SK-N-SH (cell line): ENCODE results near the gene MMP28. TPM values are rescaled to one million over a fixed set of nuclear protein-coding genes. Genes with fewer than 3 reads are reported as not detected.
A peak's percentile ranks its signal among the peaks of the same experiment; 100 is the strongest.

Experiments
- CTCF ChIA-PET: fragments of 300-600, 350-600 bp; formaldehyde crosslinking; extraction: SDS; loops from one replicate; lab custom pipeline; 2021; lab: Yijun Ruan, JAX
- POLR2A ChIA-PET: fragments of 350-600 bp; sonication (Branson Sonifier 250); formaldehyde crosslinking; extraction: SDS; loops from one replicate; lab custom pipeline; 2020; ENCODE audit warnings: antibody characterized with exemption, inconsistent platforms; lab: Yijun Ruan, JAX
- DNase-seq: peaks from one replicate; pipeline ENCODE4 v3.0.0; 2012
- H2AFZ ChIP-seq: fragments of 200-600 bp; sonication (generic); 2 replicates; pipeline ENCODE4 v1.8.1; 2016; ENCODE audit warnings: antibody characterized with exemption, mild to moderate bottlenecking, low read depth
- H3F3A ChIP-seq: fragments of 200-600 bp; sonication (generic); replicated peaks from 2 replicates; pipeline ENCODE3; 2016; ENCODE audit warnings: antibody characterized with exemption, mild to moderate bottlenecking; ENCODE audit not compliant: insufficient read depth
- H3K27ac ChIP-seq, 2 experiments: fragments of 200-500 bp in 1 of 2; fragments of 200-600 bp in 1 of 2; sonication (Bioruptor generic) in 1 of 2; sonication (generic), shearing (Covaris generic) in 1 of 2; 2 replicates each; pipeline versions ENCODE4 v1.5.1 to v1.6.1; 2014 to 2016; ENCODE audit warnings: low read depth in 2 of 2, inconsistent platforms in 1 of 2, low read length in 1 of 2, mild to moderate bottlenecking in 1 of 2, mixed read lengths in 1 of 2
- H3K27me3 ChIP-seq: fragments of 200-600 bp; sonication (generic), shearing (Covaris generic); 2 replicates; pipeline ENCODE4 v1.6.1; 2016; ENCODE audit warnings: mixed run types; ENCODE audit not compliant: insufficient read depth
- H3K36me3 ChIP-seq, 2 experiments: fragments of 200-500 bp in 1 of 2; fragments of 200-600 bp in 1 of 2; sonication (Bioruptor generic) in 1 of 2; sonication (generic) in 1 of 2; replicated peaks in 1 of 2; 2 replicates each; pipeline versions ENCODE3 to v1.5.1; 2014 to 2016; ENCODE audit warnings: low read length in 1 of 2, mild to moderate bottlenecking in 1 of 2; ENCODE audit not compliant: insufficient read depth in 2 of 2, control insufficient read depth in 1 of 2
- H3K4me1 ChIP-seq, 2 experiments: fragments of 200-500 bp in 1 of 2; fragments of 200-600 bp in 1 of 2; sonication (Bioruptor generic) in 1 of 2; sonication (generic), shearing (Covaris generic) in 1 of 2; 2 replicates each; pipeline versions ENCODE4 v1.5.1 to v1.6.1; 2014 to 2016; ENCODE audit warnings: low read depth in 1 of 2, low read length in 1 of 2, mixed run types in 1 of 2; ENCODE audit not compliant: insufficient read depth in 2 of 2, control insufficient read depth in 1 of 2
- H3K4me2 ChIP-seq: fragments of 200-600 bp; sonication (generic), shearing (Covaris generic); 2 replicates; pipeline ENCODE4 v1.6.1; 2017; ENCODE audit warnings: mixed run types
- H3K4me3 ChIP-seq, 2 experiments: fragments of 200-500 bp in 1 of 2; fragments of 200-600 bp in 1 of 2; sonication (Bioruptor generic) in 1 of 2; sonication (generic), shearing (Covaris generic) in 1 of 2; 2 replicates each; pipeline versions ENCODE4 v1.5.1 to v1.8.1; 2014 to 2016; ENCODE audit warnings: low read depth in 2 of 2, inconsistent platforms in 1 of 2, low read length in 1 of 2, mild to moderate bottlenecking in 1 of 2, mixed read lengths in 1 of 2, moderate library complexity in 1 of 2
- H3K79me2 ChIP-seq: fragments of 200-600 bp; sonication (generic); 2 replicates; pipeline ENCODE4 v1.8.1; 2017; ENCODE audit warnings: mild to moderate bottlenecking; ENCODE audit not compliant: insufficient read depth
- H3K9ac ChIP-seq: fragments of 200-600 bp; sonication (generic); 2 replicates; pipeline ENCODE4 v1.6.1; 2017; ENCODE audit warnings: mixed run types
- H3K9me2 ChIP-seq: fragments of 200-600 bp; sonication (generic); 2 replicates; pipeline ENCODE4 v1.6.1; 2017; ENCODE audit warnings: mixed run types
- H3K9me3 ChIP-seq: fragments of 200-600 bp; sonication (generic); 2 replicates; pipeline ENCODE4 v1.6.1; 2017; ENCODE audit warnings: mixed run types, mild to moderate bottlenecking, moderate library complexity
- H4K20me1 ChIP-seq: fragments of 200-600 bp; sonication (generic); 2 replicates; pipeline ENCODE4 v1.6.1; 2017; ENCODE audit warnings: mild to moderate bottlenecking, mixed run types; ENCODE audit not compliant: insufficient read depth
- ELF1 ChIP-seq: IDR thresholded peaks from 2 replicates; pipeline ENCODE4 v1.4.0; 2012
- NFIC ChIP-seq: IDR thresholded peaks from 2 replicates; pipeline ENCODE4 v1.4.0; 2012; ENCODE audit warnings: borderline replicate concordance
- RAD21 ChIP-seq: IDR thresholded peaks from 2 replicates; pipeline ENCODE4 v1.6.1; 2012; ENCODE audit warnings: mild to moderate bottlenecking, low read length
- RFX5 ChIP-seq: IDR thresholded peaks from 2 replicates; pipeline ENCODE4 v1.6.1; 2012; ENCODE audit warnings: mild to moderate bottlenecking, improper control_type of control experiment, low read length
- SMC3 ChIP-seq: IDR thresholded peaks from 2 replicates; pipeline ENCODE4 v1.6.1; 2012; ENCODE audit warnings: low read depth, low read length, improper control_type of control experiment
- TCF12 ChIP-seq: IDR thresholded peaks from 2 replicates; pipeline ENCODE4 v1.4.0; 2012
- WGBS: methylation state at CpG from one replicate; pipeline ENCODE4 v1.1.6; 2017; ENCODE audit warnings: low lambda C conversion rate; 5-methylcytosine and 5-hydroxymethylcytosine counted together
- polyA plus RNA-seq, 3 experiments: library from polyadenylated mRNA; depleted of rRNA; stranded (reverse); fragments of >200 nt; gene quantifications; 2 replicates each; pipeline ENCODE4 v1.2.3, GENCODE V29; 2012
- TF ChIP-seq, protein P1 (sequence below): IDR thresholded peaks from 2 replicates; pipeline ENCODE4 v1.4.0; 2012; ENCODE audit warnings: low read depth
- TF ChIP-seq, protein P2 (sequence below): fragments of 200-600 bp; sonication (generic); IDR thresholded peaks from 2 replicates; pipeline ENCODE4 v1.6.1; 2017; ENCODE audit warnings: antibody characterized with exemption, mild to moderate bottlenecking, moderate library complexity

The MMP28 gene
- polyA plus RNA-seq, 1 of the 3 experiments (the other 2 are of a cell fraction) = 0.33 TPM

DNA sequence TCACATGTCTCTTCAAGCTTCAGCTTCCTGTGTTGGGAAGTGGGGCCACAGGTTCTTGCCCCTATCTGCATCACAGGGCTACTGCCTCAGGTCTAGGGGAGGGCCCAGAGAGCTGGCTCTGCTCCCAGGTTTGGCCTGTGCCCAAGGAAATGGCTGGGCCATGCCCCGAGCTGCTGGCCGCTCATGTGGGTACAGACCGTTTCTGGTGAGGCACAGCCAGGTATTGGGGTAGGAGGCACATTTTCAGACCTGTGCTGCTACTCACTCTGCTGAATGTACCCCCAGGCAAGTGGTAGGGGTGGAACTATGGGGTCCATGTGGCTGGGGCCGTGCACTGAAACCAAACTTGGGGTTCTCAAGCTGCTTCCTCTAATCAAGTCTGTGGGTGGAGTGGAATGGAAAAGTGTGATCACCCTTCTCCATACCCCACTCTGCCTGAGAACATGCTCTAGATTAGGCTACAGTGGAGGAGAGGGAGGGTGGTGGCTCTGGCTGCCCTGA, 47.0 kb downstream of the MMP28 start:
- no peaks in the 10 kb centered on the region for H4K20me1 ChIP-seq
- no peaks in the 10 kb centered on the region for H3K9me2 ChIP-seq
- WGBS = 35% methylated on average over 4 of the region's 4 CpGs
- no peaks in the 10 kb centered on the region for H3K9me3 ChIP-seq
- H3K9ac ChIP-seq = no peak overlapping the region
- H3K79me2 ChIP-seq = no peaks in the 10 kb centered on the region
- H3K27me3 ChIP-seq = peaks cover 11% of the 10 kb centered on the region
- POLR2A ChIA-PET = interaction anchor here (0.5 to 1.4 kb wide), 2 partner anchors 41 to 135 kb away, joined by 5 to 7 read pairs; no protein-coding TSS in a partner anchor
- no peak overlapping the region for H2AFZ ChIP-seq
- TF ChIP-seq, protein P1, sequence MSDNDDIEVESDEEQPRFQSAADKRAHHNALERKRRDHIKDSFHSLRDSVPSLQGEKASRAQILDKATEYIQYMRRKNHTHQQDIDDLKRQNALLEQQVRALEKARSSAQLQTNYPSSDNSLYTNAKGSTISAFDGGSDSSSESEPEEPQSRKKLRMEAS = no peak
- TF ChIP-seq TCF12 (no peak), RAD21 (no peak), NFIC (0 out of 2 replicates have a peak, but pooled peaks have one; percentile 24)
- no peak overlapping the region for H3K4me2 ChIP-seq
- H3K4me3 ChIP-seq = no peak overlapping the region
- no peak overlapping the region for H3K27ac ChIP-seq
- H3K4me1 ChIP-seq = peaks cover 0 to 21% of the 10 kb centered on the region in 2 experiments; a peak in 1 of 4 replicates
- no peaks in the 10 kb centered on the region for H3K36me3 ChIP-seq
- CTCF ChIA-PET = interaction anchor here (0.8 to 10.4 kb wide), 36 partner anchors 9 to 437 kb away, joined by 3 to 275 read pairs (median 11); partner anchors contain the start of genes C17orf50, PEX12, RASL10B and SLFN14
- peak; percentile 54 for DNase-seq
- H3F3A ChIP-seq = no peaks in the 10 kb centered on the region

DNA sequence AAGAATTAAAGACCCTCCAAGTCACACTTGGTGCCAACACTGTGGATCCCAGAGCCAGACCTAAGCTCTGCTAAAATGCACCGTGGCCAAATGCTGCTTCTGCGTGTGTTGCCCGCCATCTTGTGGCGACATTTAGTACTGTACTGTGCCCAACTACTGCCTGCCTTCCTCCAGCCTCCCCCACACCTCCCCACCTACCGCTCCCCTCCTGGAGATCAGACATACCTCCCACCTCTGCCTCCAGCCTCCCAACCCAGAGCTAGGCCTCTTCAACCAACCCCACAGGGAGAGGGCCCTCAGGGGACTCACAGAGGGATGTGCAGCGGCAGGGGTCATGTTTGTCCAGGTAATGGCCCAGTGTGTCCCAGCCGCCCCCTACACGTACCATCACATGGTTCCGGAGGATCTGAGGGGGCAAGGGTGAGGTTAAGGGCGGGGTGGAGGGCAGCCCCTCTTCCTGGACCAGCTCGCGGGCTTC, 47.9 kb downstream of the MMP28 start:
- no peak for TF ChIP-seq ELF1
- TF ChIP-seq RFX5 = no peak
- TF ChIP-seq, protein P1 = no peak
- TF ChIP-seq, protein P2, sequence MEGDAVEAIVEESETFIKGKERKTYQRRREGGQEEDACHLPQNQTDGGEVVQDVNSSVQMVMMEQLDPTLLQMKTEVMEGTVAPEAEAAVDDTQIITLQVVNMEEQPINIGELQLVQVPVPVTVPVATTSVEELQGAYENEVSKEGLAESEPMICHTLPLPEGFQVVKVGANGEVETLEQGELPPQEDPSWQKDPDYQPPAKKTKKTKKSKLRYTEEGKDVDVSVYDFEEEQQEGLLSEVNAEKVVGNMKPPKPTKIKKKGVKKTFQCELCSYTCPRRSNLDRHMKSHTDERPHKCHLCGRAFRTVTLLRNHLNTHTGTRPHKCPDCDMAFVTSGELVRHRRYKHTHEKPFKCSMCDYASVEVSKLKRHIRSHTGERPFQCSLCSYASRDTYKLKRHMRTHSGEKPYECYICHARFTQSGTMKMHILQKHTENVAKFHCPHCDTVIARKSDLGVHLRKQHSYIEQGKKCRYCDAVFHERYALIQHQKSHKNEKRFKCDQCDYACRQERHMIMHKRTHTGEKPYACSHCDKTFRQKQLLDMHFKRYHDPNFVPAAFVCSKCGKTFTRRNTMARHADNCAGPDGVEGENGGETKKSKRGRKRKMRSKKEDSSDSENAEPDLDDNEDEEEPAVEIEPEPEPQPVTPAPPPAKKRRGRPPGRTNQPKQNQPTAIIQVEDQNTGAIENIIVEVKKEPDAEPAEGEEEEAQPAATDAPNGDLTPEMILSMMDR = peak; percentile 83
- peak; percentile 91 for TF ChIP-seq SMC3
- peak; percentile 98 for TF ChIP-seq RAD21
- Histone ChIP-seq H3K79me2 (no peaks in the 10 kb centered on the region), H3K4me2 (no peak overlapping the region), H3K4me1 (peaks cover 0 to 15% of the 10 kb centered on the region in 2 experiments; a peak in 1 of 4 replicates), H3K4me3 (no peak overlapping the region; a peak in 1 of 4 replicates), H2AFZ (no peak overlapping the region), H3K36me3 (no peaks in the 10 kb centered on the region), H3K9me2 (no peaks in the 10 kb centered on the region), H3K9me3 (no peaks in the 10 kb centered on the region), H3K27me3 (peaks cover 11% of the 10 kb centered on the region), H3K9ac (no peak overlapping the region), H4K20me1 (no peaks in the 10 kb centered on the region), H3K27ac (no peak overlapping the region), H3F3A (no peaks in the 10 kb centered on the region)
- WGBS = 31% methylated on average over 10 of the region's 12 CpGs
- peak; percentile 89 for DNase-seq
- CTCF ChIA-PET = interaction anchor here (0.6 to 10.4 kb wide), 75 partner anchors 8 to 441 kb away, joined by 3 to 275 read pairs (median 7); partner anchors contain the start of genes AP2B1, C17orf50, PEX12 and RASL10B
- POLR2A ChIA-PET = interaction anchor here (1.4 kb wide), 1 partner anchor 134 kb away, joined by 7 read pairs; no protein-coding TSS in a partner anchor
